H1 (cell line): Measurements from ENCODE around the gene SLC6A20. TPM values are rescaled to one million over a fixed set of nuclear protein-coding genes. Genes with fewer than 3 reads are reported as not detected.

Source experiments
- CEBPB ChIP-seq: IDR thresholded peaks from 2 replicates; pipeline ENCODE4 v1.6.1; 2012; ENCODE audit warnings: low read depth, low read length
- CTCF ChIP-seq, 3 experiments: IDR thresholded peaks; 1 replicate in 2 of 3; 2 replicates in 1 of 3; pipeline versions ENCODE4 v1.5.1 to v1.6.1; 2011; ENCODE audit warnings: low read length in 3 of 3, mild to moderate bottlenecking in 3 of 3, inconsistent platforms in 2 of 3, low read depth in 1 of 3, moderate library complexity in 1 of 3; ENCODE audit not compliant: insufficient read depth in 1 of 3; ENCODE audit errors: control extremely low read depth in 1 of 3
- FOSL1 ChIP-seq: IDR thresholded peaks from 2 replicates; pipeline ENCODE4 v1.6.1; 2011; ENCODE audit warnings: mild to moderate bottlenecking, low read depth, low read length, moderate library complexity; ENCODE audit not compliant: insufficient read depth
- JUND ChIP-seq: IDR thresholded peaks from 2 replicates; pipeline ENCODE4 v1.6.1; 2011; ENCODE audit warnings: mild to moderate bottlenecking, improper control_type of control experiment, low read length
- NRF1 ChIP-seq: IDR thresholded peaks from 2 replicates; pipeline ENCODE4 v1.6.1; 2011; ENCODE audit warnings: mild to moderate bottlenecking, low read depth, low read length, improper control_type of control experiment
- RNF2 ChIP-seq: fragments of 200-900, 300-1000 bp; sonication (generic); IDR thresholded peaks from 2 replicates; pipeline ENCODE4 v1.7.1; 2016; ENCODE audit warnings: borderline replicate concordance, low read depth, mild to moderate bottlenecking, antibody characterized with exemption, low read length; ENCODE audit not compliant: poor library complexity, severe bottlenecking; ENCODE audit errors: missing control alignments
- RXRA ChIP-seq: IDR thresholded peaks from 2 replicates; pipeline ENCODE4 v1.6.1; 2011; ENCODE audit warnings: low read depth, mild to moderate bottlenecking, low read length, moderate library complexity; ENCODE audit not compliant: insufficient read depth
- SP4 ChIP-seq: IDR thresholded peaks from 2 replicates; pipeline ENCODE4 v1.6.1; 2012; ENCODE audit warnings: low read length, inconsistent platforms
- polyA plus RNA-seq, 7 experiments: library from polyadenylated mRNA; depleted of rRNA in 3 of 7; stranded (reverse) in 5 of 7; unstranded in 2 of 7; fragments of >200 nt in 5 of 7; fragments of 200-250 nt in 2 of 7; gene quantifications; 1 replicate in 5 of 7; 2 replicates in 1 of 7; 4 replicates in 1 of 7; pipeline versions ENCODE4 v1.2.1 to v1.2.3, GENCODE V29; 2011 to 2013; ENCODE audit warnings: missing spikeins in 2 of 7, mixed read lengths in 2 of 7
- total RNA-seq: library from RNA; stranded (reverse); fragmentation: NEBNext Ultra II Directional; extraction: Animal tissue kit (Norgen Biotek cat#: 25700); gene quantifications from 2 replicates; pipeline ENCODE4 v1.2.1, GENCODE V29; 2021

SLC6A20 gene
- total and polyA plus RNA-seq, 2 of the 8 experiments (the other 6 are each of a cell fraction or from before 2014, with no cell fraction given) = 0.05 TPM; not detected in 1

DNA sequence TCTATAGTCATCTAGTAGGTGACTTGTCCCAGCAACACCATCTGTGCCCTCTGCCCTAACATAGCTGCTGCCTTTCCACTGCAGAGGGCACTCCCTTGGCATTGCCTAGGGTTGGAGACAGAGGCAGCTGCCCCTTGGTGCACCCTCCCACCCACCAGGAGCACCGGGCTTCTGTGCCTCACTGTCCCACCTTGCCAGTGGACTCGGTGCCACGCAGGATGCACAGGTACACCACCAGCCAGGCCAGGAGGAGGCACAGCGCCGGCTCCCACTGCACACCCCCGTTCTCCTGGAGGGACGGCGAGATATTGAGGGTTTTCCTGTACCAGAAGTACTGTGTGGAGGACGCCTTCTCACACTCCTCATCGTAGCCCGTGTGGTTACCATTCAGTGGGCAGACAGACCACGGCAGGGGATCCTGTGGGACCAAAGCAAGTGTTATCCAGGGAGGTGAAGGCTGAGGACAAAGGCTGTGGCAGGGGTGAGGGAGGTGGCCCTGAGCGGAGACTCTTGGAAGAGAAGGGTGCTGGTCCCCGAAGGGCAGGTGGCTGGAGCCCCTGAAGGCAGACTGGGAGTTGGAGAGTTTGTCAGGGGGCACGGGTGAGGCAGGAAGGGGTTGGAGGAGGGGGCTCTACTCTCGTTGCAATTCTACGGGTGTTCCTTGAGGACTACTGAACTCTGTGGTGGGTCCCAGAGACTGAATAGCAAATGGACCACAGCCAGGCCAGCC, 20.6 kb downstream of the SLC6A20 start (continued):
- TF ChIP-seq RXRA (no peak), RNF2 (no peak), JUND (no peak), CEBPB (no peak), CTCF (IDR thresholded peaks at IDR 0.05; ENCODE audit: control extremely low read depth in 1 of 3, insufficient read depth in 1 of 3, low read depth in 1 of 3, low read length in 3 of 3) (no peak), FOSL1 (no peak), SP4 (no peak), NRF1 (no peak)
